Skin epidermis (tissue), 12 donors: ENCODE measurements around the gene INTS3.
"Not testable (repeated sequence)": the region's sequence is repeated elsewhere in the genome, so short reads cannot be mapped to it uniquely, and the experiment has no call there.

Source experiments
- H3K27ac ChIP-seq, 21 experiments: fragments of 200-600 bp; sonication (generic) in 11 of 21; one replicate each; pipeline ENCODE4 v1.5.0; 2020; ENCODE audit warnings: mild to moderate bottlenecking in 3 of 21, inconsistent platforms in 2 of 21, moderate library complexity in 2 of 21
- H3K4me3 ChIP-seq, 7 experiments: fragments of 200-600 bp; sonication (generic) in 2 of 7; one replicate each; pipeline ENCODE4 v1.5.0; 2020; ENCODE audit warnings: inconsistent platforms in 2 of 7, mild to moderate bottlenecking in 2 of 7, moderate library complexity in 1 of 7

Gene INTS3

DNA sequence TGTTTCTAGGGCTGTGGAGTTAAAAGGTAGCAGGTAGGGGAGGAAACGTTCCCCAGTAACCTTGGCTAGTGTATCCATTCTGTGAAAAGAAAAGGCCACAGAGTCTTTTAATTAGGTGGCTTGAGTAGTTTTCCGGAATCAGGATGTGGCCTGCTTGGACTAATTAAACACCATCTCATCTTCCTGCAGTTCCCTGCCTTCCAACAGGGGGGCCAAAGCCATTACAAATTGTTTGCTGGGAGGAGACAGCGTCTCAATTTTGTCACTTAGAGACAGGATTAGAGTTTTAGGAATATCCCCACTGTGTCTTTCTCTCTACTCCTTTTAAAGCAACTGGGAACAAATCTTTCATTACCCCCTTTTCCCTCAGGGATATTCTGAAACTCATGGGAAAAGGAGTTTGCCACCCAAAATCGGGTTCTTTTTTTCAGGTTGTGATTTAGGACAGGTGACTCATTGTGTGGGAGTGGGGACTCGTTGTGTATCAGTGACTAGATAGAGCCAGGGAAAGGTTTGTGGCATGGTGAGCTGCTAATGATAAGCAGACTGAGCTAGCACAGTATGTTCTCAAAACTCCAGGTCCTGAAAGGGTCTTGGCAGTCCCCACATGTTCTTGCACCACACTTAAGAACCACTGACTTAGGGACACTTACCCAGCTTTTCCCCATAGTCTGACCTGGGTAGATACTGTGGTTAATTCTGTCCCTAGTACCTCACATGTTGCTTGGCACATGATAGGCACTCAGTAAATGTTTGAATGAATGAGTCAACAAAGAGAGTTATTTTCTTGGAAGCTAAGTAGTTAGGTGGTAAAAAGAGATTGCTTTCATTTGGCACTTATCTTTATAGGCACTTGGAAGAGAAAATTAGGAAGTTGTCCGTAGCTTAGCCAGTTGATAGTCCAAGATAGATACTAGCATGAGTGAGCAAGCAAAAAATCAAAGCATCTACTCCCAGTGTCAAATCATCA lies 22.5 kb downstream of the INTS3 start:
- Histone ChIP-seq H3K27ac (peak overlapping the region in 11 of 21 experiments; percentile 0 to 66 (median 36)), H3K4me3 (no peak overlapping the region)

DNA sequence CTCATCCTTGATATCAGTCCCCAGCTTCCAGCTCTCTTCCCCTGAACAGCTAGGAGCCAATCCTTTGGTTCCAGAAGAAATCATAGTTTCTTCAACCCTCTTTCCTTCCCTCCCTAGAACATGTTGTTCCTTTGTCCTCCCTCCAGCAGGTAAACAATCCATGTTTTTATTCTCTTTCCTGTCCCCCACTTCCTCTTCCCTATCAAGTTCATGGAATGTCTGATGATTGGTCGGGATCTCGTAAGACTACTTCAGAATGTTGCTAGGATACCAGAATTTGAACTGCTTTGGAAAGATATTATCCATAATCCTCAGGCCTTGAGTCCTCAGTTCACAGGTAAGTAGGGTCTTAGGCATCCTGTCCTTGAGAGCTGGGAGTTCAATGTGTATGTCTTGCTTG lies 24.2 kb downstream of the INTS3 start:
- H3K4me3 ChIP-seq: no peak overlapping the region

DNA sequence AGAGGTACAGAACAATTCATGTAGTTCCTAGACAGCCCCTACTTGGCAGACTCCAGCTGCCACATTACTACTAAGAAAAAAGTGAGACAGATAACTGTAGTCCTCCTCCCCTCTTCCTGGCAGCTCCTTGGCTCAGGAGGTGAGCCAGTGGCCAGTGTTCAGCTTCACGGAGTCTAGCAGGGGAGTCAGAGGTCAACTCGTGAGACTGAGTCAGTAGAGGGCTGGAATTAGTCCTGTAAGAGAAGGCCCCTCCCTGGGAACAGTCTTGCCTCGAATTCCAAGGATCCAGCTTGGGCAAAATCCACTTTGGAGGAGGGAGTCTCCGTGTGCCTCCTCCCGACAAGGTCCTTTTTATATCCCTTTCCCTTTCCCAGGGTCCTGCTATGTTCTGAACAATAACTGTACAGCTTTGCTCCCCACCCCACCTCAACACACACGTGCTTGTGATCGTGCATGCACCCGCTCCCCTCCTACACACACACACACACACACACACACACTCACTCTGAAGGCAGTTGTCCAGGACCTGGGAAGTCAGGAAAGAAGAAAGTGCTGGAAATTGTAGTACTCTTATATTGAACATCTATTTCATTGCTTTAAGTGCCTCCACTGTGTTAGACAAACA lies 24.8 kb downstream of the INTS3 start:
- Histone ChIP-seq H3K27ac (peak overlapping the region in 6 of 21 experiments; percentile 5 to 65 (median 48)), H3K4me3 (no peak overlapping the region)

More for the DNA sequence above, 24.2 kb downstream of the INTS3 start:
- H3K27ac ChIP-seq: peak overlapping the region in 6 of 21 experiments; percentile 5 to 65 (median 48)

DNA sequence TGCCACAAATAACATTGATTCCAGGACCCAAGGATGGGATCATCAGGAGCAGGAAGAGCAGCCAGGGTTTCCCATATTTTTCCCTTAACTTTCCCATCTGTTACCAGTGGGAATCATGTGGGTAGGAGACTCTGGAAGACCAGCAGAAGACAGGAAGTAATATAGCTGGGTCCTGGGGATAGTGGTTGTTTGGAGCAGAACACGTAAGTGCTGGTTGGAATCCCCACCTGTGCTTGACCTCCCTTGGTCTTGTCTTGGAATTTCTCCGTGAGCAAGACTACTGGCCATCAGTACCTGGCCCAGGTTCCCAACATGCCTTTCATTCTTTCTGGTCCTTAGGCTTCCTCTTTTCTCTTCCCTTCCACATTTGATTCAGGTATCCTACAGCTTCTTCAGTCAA lies 26.4 kb downstream of the INTS3 start:
- Histone ChIP-seq H3K27ac (no peak overlapping the region), H3K4me3 (no peak overlapping the region)

DNA sequence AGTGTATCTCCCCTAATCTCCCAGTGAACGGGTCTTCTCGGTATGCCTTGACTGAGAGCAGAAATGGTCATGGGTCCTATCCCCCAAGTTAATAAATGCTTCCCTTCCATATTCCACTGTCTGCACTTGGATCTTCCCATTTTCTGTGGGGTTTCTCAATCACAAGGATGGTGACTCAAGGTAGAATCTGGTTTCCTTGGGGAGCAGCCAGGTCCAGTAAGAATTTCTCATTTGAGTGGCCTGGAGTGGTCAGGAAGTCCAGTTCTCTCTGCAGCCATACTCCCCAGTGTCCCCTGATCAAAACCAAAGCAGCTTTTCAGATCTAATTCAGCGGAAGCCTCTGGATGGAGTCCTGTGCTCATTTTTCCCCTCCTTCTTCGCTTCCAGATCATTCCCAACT lies 32.6 kb downstream of the INTS3 start:
- no peak overlapping the region for H3K27ac ChIP-seq
- H3K4me3 ChIP-seq: no peak overlapping the region

DNA sequence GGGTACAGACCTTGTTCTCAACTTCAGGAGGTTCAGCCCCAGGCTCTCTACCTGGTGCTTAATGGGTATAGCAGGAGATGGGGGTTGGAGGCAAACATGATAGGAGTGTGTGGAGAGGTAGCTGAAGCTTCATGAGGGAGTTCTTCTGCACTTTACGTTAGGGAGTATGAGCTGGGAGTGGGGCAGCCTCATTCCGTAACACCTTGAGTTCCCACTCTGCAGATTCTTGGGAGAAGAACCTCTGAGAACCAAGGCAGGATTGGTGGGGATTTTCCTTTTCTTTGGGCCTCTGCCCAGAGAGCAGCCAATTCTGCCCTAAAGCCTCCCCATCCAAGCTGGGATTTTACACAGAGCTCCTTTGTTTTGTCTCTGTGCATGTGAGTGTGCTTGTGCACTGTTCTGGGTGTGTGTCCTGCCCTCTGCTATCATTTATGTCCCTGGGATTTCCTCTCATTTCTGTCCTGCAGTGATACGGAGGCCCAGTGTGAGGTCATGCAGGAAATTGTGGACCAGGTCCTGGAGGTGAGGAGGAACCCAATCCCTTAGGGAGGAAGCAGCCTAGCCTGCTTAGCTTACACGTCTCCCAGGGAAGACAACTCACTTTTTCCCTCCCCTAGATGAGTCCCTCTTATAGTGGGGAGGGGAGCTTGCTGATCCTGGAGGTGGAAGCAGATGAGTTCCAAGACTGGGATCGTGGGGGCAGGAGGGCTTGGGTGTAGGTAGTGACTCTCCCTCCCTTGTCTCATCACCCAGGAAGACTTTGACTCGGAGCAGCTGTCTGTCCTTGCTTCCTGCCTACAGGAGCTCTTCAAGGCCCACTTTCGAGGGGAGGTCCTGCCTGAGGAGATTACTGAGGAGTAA lies 35.7 kb downstream of the INTS3 start:
- Histone ChIP-seq H3K4me3 (no peak overlapping the region), H3K27ac (peak overlapping the region in 3 of 21 experiments; percentile 8 to 57 (median 48))

DNA sequence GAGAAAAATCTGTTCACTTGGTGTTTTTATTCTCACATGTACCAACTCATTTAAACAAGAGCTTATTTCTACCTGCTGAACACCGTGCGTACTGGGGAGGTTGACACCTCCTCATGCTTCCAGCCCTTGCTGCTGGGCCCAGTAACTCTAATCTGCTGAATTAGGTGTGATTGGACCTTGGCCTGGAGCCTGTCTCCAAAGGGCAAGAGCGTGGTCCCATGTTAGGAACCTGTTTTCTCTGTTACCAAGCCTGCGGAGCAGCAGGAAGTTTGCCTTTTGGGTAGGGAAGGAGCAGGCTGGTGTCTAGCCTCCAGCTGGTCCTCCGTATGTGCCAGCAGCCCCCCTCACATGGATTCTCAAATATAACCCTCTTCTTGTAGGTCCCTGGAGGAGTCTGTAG lies 36.5 kb downstream of the INTS3 start:
- H3K27ac ChIP-seq: peak overlapping the region in 3 of 21 experiments; percentile 8 to 57 (median 48)
- no peak overlapping the region for H3K4me3 ChIP-seq

DNA sequence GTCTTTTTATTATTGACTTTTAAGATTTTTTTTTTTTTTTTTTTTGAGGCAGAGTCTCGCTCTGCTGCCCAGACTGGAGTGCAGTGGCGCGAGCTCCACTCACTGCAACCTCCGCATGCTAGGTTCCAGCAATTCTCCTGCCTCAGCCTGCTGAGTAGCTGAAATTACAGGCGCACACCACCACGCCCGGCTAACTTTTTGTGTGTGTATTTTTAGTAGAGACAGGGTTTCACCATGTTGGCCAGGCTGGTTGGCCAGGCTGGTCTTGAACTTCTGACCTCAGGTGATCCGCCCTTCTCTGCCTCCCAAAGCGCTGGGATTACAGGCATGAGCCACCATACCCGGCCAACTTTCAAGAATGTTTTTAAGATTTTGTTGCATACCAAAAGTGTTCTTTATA lies 38.8 kb downstream of the INTS3 start:
- H3K27ac ChIP-seq, H3K4me3 ChIP-seq: not testable (repeated sequence)

DNA sequence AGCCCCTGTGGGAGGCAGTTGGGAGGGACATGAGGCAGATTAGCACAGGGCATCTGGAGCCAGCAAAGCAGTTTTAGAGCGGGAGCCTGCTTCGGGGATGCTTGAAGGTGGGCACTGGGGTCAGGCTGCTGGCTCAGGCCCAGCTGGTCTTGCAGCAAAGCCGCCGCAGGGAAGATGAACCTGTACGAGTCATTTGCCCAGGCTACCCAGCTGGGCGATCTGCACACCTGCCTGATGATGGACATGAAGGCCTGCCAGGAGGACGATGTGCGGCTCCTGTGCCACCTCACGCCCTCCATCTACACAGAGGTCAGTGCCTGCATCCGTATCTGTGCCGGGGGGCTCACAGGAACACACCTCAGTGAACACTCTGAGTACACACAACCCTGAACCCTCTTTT lies 39.7 kb downstream of the INTS3 start:
- Histone ChIP-seq H3K27ac (peak overlapping the region in 1 of 21 experiments; percentile 5), H3K4me3 (no peak overlapping the region)

DNA sequence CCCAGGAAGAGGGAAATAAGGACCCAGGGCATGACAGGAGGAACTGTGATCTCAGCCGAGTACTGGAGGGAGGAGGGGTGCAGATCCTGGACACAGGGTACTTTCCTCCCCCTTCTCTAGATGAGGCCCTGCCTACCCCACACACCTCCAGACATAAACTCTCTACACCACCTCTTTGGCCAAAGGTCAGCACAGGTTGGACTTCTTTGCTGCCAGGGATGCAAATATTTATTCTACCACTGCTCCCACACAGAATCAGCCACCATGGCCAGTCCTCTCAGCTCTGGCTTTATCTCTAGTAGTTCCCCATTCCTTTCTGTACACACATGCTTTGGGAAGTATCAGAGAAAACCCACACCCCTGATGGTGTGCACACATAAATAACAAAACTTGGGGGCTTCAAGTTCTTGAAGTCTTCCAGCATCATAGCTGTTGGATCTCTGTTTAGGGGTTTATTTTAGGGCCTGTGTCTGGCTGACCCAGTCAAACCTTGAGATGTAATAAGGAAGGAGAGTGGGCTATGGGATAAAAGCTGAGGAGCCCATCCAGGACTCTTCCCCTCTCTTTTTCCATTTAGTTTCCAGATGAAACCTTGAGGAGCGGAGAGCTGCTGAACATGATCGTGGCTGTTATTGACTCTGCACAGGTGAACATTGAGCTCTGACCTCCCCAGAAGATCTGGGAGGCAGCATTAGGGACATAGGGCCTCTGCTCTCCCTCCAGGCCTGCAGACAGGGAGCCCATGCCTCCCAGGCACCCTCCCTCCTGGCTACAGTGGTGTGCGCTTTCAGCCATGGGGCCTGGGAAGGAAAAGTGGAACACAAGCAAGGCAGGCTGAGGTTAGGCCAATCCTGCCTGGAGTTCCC lies 40.7 kb downstream of the INTS3 start:
- Histone ChIP-seq H3K4me3 (no peak overlapping the region), H3K27ac (peak overlapping the region in 6 of 21 experiments; percentile 5 to 98 (median 38))

DNA sequence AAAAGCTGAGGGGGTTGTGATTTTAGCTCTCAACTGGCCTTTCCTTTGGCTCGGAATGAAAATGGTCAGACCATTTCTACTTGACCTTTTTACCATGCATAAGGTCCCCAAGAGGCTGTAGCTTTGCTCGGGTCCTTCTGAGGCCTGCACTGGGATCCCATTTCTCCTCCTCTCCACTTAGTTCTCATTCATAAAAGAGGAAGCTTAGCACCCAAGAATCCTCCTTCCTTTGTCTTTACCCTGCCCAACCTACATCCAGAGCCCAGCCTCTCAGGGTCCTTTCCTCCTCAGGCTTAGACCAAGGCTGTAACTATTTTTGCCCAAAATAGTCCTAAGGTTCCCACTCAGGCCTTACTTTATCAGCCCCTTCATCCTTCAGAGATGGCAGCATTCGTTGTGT lies 41.4 kb downstream of the INTS3 start:
- H3K4me3 ChIP-seq: no peak overlapping the region

DNA sequence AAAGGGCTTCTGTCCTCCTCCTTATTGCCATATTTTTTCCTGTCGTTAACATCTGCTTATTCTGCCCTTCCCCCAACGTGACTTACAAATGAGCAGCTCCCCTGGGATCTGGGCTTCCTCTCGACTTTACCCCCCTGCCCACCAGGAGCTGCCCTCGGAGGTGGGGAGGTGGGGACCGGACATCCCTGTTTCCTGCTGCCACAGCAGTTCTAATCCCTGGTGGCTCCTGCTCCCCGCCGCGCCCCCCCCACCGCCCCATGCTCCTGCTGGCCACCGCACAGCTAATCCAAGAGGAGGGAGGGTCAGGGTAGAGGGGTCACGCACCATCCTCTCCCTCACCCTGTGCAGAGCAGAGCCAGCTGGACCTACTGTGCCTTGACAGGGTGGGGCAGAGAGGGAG lies 42.9 kb downstream of the INTS3 start:
- Histone ChIP-seq H3K27ac (peak overlapping the region in 12 of 21 experiments; percentile 3 to 98 (median 38)), H3K4me3 (no peak overlapping the region)

More for the DNA sequence above, 41.4 kb downstream of the INTS3 start:
- peak overlapping the region in 6 of 21 experiments; percentile 5 to 98 (median 38) for H3K27ac ChIP-seq

DNA sequence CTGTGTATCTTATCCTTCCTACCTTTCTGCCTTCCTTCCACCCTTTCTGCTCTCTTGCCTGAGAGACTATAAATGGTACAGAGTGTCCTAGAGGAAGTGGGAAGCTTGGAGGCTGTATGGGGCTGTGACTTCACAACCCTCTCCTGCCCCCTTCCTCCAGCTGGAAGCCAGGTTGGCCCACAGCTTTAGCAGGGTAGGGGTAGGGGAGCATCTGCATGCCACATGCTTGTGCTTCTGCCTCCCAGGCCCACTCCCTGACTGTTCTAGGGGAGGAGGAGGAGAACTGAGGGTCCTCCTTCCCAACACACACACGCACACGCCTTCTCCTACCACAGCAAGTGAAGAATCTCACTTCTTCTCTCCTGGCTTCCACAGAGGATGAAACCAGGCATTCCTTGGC lies 43.4 kb downstream of the INTS3 start:
- no peak overlapping the region for H3K4me3 ChIP-seq
- peak overlapping the region in 10 of 21 experiments; percentile 3 to 98 (median 39) for H3K27ac ChIP-seq

DNA sequence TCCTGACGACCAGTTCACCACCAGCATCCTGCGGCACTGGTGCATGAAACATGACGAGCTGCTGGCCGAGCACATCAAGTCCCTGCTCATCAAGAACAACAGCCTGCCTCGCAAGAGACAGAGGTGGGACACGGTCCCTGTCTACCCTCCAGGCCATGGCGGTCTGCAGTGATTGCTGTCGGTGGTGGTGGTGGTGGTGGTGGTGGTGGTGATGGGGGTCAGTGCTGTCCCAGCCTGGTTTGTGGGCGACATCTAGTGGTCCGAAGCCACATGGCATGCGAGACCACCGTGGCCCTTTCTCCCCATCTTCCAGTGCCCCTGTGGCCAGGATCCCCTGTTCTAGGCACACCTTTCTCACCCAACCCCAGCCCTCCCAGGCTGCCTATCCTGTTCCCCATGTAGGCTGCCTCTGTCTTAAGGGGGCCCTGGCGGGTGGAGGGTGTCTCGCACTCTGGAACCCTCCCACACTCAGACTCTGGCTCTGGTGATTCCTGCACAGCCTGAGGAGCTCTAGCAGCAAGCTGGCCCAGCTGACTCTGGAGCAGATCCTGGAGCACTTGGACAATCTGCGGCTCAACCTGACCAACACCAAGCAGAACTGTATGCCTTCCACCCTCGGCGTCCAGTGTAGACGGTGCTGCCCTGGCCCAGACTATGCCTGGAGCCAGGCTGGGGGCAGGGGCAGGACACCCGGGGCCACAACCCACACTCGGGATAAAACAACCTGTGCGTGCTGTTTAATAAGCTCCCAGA lies 44.2 kb downstream of the INTS3 start:
- Histone ChIP-seq H3K27ac (peak overlapping the region in 9 of 21 experiments; percentile 23 to 98 (median 86)), H3K4me3 (no peak overlapping the region)

DNA sequence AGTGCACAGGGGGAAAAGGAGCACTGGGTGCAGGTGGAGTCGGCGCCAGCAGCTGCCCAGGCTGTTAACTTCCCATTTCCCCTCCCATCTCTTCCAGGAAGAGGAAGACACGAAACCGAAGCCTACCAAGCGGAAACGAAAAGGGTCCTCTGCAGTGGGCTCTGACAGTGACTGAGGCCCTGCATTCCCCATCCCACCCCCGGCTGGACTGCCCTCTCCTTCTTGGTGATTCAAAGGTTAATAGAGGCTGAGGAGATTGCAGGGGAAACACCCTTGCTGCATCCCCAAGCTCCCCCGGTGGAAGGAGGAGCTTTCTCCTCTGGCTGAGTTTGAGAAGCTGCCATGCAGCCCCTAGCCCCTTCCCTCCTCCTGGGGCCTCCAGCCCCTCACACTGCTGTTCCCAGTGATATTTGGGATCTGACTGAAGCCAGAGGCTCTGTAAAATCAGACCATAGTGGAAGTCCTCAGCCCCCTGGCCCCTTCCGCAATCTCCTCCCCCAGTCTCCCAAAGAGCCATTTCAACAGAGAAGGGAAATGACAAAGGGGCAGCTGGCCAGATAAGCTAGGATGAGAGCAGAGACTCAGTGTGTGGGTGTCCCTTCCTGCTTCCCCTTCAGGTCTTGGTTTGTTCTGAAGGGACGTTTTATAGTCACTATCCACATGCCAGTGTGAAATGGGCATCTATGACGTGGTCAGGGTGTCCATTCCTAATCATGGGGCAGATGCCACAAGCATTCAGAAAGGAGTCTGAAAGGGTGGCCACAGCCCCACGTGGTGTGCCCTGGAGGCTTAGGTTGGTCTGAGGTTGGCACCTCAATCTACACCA lies 45.5 kb downstream of the INTS3 start:
- Histone ChIP-seq H3K27ac (peak overlapping the region in 18 of 21 experiments; percentile 31 to 98 (median 84)), H3K4me3 (no peak overlapping the region)

DNA sequence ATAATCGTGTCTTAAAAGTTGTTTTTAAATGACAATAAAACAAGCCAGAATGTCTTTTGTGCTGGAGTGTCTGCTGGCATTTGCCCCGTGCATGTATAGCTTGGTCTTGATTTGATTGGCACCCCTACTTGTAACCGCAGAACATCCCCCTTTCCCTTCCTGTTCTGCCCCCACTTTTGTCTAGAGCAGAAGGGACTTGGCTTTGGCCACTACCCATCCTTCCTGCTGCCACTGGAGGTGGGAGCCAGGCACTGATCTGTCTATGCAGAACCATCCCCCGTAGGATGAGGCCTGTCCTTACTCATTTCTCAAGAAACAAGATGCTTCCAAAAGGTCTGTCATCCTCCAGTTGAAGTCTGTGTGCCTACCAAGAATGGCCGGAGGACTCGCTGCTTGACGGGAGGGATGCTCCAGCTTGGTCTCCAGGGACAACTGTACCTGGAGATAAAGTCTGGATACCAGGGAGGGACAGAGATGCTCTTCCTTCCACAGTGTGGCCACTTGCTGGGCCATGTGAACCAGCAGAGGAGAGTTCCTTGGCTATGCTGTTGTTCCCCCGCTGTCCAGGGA lies 46.3 kb downstream of the INTS3 start:
- Histone ChIP-seq H3K27ac (peak overlapping the region in 18 of 21 experiments; percentile 10 to 98 (median 88)), H3K4me3 (no peak overlapping the region)
